GM18520 (cell line): ENCODE data around the gene ARMC7.

Experiments used
- ATAC-seq: cut with Tn5 transposase; IDR thresholded peaks from one replicate; pipeline ENCODE4 v1.9.1; 2021; ENCODE audit not compliant: unreplicated experiment

ARMC7 gene

DNA sequence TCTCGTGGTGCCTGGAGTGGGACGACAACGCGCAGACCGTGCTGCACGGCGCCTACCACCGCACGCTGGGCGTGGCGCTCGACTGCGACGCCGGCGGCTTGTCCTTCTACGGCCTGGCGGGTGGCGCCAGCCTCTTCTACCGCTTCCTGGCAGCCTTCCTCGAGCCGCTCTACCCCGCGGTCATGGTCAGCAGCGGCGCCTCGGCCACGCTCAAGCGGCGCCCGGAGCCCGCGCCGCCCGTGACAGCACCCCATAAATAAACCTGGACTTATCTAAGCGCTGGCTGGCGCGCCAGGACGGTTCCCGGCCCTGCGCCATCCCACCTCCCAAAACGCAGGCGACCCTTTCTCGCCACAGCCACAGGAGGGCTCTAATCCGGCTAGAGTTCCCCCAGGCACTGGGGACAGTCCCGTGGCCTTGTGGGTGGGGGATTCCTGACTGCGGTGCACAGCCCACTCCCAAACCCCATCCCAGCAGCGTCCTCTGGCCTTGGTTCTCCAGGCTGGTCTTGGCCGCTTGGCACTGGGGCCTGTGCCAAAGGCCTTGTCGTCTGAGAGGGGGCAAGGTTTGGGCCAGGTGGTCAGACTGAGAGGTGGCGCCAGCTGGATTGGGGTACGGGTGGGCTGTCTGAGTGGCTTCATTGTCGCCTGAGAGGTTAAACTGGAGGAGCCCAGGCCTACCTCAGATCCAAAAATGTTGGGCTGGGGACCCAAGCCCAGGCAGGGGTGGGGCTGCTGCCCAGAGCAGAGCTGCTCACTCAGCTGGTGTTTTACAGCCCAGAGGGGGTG, 32.1 kb upstream of the ARMC7 start:
- ATAC-seq: peak; percentile 47

DNA sequence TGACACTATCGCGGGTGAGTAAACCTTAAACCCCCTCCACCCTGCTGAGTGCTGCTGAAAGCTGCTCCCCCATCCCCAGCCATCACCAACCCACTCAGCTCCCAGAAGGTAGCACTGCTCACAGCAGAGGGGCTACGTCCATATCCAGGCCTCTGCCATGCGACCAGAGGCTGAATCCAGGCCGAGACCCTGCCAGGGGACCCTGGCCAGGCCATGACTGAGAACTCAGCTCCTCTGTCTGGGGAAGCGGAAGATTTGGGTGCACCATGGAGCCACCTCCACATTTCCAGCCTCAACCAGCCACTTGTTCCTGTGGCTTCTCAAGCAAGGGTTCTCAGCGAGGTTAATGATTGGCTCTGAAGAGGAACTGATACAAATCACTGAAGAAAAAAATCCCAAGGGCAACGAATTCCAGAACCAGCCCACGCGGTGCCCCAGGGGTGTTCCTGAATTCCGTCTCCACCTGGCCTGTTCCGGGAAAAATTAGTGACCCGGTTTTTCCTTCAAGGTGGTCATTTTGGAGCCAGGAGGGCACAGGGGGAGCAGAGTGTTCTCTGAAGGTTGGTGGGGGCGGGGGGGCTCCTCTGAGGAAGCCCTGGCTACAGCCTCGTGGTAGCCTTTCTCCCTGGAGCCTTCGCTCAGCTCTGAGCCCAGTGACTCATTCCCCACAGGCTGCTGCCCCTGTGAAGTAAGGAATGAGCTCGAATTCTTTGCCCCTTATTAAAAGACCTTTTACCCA, 31.3 kb upstream of the ARMC7 start:
- ATAC-seq: peak; percentile 14

DNA sequence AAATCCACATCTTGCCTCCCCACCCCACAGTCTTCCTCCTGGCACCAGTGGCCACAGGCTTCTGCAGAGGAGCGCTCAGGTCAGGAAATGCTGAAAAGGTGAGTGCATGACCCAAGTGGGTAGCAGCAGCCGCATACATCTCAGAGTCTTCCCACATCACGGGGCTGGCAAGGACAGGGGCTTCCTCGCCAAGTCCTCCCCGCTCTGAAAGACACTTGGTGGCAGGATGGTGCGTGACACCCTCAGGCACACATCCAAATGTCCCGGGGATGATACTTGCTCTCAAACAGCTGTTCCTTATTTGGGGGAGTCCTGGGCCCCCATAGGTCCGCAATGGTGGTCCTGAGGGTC, 30.8 kb upstream of the ARMC7 start:
- ATAC-seq: no peak

DNA sequence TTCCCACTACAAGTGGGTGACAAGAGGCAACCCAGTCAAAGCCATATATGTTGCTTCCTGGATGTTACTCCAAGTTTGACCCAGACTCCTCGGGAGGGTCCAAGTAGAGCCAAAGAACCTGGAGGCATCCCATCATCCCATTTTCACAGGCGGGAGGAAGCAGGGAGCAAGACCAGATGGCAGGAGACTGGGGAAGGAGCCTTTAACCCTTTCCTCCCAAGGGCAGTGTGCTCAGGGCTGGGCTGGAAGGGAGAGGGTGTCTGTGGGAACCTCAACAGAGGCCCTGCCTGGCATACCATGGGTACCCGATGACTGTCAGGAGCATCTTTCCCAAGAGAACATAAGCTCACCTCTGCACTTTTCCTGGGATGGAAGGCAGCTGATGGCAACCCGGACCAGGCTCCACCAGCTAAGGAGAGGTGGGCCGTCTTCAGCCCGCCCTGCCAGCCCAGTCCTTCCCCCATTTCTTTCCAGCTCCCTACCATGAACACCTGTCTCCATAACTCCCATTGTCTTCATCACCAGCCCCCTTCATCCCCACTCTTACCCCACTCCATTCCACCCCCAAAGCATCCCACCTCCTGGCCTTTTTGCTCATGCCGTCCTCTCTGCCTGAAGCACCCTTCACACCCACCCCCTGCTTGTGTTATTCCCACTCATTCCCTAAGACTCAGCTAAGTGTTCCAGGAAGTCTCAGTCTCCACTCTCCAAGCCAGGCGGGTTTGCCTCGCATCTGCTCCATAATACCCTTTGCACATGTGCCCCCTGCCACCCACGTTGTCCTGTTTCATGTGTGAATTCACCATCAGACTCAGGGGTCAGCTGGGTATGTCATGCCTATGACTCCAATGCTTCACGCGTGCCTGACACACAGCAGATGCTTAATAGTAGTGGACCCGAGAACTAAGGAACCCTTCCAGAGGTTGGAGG, 27.9 kb upstream of the ARMC7 start:
- ATAC-seq: no peak

DNA sequence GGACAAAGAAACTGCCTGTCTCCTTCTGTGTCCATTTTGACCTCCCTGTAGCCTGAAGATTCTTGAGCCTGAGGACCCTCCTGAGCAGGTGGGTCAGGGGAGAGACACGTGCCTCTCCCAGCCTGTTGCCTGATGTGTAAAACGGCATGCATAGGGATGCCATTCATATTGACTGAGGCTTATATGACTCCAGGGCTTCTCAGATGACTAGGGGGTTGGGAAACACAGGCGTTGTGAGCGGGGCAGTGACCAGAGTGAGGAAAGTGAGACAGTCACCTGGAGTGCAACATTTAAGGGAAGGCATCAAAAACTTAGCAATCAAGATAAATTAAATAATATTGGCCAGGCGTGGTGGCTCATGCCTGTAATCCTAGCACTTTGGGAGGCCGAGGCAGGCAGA, 27.1 kb upstream of the ARMC7 start:
- ATAC-seq: no peak

DNA sequence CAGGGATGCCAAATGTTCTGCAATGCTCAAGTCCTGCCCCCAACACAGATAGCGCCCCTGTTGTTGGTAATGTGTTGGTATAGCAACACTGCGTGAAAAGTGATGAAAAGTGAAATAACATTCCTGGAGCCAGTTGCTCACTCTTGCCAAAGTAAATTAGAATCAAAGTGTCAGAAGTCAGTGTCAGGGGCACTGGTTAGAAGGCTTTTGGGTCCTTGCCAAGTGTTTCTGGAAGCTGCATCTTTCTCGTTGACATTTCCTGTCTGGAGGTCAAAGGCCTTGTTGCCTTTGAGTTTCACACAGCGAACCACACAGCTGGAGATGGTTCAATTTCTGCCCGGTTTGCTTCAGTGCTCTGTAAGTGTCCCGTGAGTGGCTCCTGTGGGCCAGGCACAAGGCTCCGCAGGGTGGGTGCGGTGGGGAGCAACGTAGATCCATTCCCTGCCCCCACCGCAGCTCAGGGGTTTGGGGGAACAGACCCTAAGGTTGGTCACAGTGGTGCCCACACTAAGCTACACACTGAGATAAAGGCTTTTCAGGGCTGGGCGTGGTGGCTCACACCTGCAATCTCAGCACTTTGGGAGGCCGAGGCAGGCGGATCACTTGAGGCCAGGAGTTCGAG, 25.6 kb upstream of the ARMC7 start:
- no peak for ATAC-seq

DNA sequence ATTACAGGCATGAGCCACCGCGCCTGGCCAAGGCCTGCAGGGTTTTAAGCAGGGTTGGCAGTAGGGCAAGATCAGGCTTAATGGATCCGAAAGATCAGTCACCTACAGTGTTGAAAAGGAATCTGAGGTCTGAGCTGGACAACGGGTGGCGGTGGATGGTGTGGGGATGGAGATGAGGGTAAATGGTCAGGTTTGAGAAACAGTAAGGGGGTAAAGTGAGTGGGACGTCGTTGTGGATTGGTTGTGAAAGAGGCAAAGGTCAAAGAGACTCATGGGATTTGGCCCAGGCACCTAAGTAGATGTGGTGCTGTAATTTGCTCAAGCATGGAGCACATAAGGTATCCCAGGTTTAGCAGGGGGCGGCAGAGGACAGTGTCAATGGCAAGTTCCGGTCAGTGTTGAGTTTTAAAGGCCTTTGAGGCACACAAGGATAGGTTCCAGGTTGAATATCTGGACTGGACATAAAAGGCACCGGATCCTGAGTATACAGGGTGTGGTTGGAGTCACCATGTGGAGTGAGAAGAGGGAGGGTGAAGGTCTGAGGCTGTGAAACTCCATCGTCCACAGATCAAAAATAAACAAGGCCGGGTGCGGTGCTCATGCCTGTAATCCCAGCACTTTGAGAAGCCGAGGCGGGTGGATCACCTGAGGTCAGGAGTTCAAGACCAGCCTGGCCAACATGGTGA, 23.1 kb upstream of the ARMC7 start:
- ATAC-seq: no peak

DNA sequence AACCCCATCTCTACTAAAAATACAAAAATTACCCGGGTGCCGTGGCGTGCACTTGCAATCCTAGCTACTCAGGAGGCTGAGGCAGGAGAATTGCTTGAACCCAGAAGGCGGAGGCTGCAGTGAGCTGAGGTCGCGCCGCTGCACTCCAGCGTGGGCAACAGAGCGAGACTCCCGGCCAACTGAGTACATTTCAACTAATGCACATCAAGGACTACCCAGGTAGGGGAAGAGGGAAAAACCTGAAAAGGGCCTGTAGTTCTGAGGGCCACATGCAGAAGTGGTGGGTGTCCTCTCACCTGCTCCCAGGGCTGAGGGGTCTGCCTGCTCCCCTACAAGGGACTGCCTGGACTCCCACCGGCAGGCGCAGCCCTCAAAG, 22.6 kb upstream of the ARMC7 start:
- no peak for ATAC-seq

DNA sequence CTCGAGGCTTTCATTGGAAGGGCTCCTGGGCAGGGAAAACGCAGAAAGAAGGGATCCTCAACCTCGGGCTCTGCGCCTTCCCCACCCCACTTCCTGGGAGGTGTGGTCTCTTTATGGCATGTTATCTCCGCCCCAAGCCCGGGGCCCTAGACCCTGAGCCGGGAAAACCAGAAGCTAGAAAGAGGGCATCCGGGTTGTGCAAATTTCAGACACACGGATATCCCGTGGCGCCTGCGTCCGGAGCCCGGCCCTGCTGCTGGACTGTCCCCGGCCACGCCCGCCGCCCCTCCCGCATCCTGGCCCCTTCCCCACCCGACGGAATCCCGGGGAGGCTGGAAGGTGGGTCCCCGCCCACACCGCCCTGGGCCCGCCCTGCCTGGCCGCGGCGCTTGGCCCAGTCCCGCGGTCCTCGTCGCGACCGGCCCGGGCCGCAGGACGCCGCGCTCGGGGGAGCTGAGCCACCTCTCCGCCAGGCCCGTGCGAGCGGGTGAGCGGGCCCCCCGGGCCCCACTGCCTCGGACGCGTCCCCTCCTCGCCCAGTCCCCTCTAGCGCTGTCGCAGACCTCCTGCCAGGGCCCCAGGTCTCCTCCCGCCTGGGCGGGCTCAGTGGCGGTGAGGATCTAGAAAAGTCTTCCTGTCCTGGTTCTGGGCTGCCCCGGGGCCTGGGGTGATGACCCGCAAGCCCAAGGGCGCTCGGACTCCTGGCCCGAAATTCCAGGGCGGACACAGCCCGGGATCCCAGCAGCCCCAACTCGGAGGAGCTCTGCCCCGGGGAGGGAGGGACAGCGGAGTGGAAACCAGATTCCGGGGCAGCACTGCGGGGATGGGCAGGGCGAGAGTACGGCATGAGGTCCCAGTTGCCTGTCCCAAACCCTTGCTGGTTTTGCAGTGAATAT, 22.0 kb upstream of the ARMC7 start, which contains the start of gene SLC16A5:
SLC16A5 (plus strand) TSS at position 397 of the 896 bp plus-strand sequence. CDS start 5,683 bp downstream, outside the sequence.
- ATAC-seq: no peak

DNA sequence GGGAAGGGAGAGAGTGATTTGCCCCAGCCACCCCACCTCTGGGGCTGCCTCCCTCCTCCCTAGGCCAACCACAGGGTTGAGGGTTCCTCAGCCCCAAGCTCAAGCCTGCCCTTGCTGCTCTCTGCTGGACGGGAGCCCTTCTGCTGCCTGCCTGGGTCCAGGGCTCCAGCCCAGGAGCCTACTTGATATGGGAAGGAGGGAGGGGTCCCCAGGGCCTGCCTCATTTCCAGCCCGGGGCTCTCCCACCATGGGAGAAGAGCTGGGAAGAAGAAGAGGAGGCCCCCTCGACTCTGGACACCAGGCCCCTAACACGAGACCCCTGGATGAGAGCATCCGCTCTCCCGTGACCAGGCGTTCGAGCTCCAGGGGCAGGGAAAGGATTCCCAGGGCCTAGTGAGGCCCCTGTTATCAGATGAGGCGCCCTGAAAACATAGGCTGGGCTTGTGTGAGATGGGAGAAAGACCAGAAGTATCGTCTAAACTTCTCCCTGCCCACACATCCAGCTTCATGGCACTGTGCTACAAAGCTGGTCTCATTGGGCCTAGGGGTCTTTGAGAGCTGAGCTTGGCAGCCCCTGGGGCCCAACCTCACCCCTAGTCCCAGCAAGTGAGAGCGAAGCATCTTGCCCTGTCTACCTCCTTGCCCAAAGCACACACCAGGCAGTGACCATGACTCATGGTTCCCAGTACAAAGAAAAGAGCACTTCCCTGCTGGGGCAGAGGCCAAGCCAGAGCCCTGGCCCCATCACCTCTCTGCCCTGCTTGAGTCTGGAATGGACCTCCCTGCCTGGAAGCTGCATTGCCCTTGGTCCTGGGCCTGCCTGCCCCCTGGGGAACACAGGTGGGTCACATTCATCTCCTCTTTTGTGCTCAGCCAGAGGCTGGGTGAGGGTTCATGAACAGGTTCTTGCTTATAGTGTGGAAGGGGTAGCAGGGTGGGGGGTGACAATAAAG, 21.0 kb upstream of the ARMC7 start:
- ATAC-seq: no peak

DNA sequence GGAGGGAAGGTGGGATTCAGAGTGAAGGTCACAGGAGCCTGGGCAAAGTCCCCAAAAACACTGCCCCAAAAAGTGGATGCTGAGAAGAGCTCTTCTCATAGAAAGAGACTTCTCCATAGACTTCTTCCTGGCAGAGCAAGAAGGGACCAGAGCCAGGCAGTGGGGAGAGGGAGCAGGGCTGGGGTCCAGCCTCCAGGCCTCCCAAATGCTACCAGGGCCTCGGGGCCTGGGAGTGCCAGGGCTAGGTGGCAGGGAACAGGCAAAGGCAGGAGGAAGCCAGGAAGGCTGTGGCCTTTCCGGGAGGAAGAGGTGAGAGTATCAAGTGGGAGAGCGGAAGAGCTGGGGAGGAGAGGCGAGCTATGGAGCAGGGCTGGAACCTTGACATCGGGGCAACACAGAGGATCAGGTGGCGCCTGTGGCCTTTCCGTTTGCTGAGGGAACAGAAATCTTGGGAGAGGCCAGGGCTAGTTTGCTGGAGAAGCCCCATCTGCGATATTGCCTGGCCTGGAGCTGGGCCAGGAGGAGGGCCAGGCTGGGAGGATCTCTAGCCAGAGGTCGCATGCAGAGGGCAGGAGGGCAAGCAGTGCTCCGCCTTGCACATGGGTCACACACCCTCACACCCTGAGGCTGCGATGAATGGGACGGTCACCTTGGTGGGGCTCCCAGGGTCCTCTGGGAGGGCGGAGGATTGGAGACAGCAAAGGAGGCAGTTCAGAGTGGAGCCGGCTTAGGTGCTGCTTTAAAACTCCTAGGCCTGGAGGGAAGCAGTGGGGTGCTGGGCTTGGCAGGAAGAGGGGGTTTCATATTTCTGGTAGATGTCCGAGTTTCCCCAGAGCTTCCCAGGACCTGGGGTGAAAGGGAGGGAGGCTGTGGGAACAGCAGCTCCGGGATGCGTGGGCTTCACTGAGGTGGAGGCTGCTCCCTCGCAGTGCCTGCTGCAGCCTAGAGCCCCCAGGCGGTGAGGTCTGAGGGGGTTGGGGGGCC, 18.6 kb upstream of the ARMC7 start:
- ATAC-seq: no peak

DNA sequence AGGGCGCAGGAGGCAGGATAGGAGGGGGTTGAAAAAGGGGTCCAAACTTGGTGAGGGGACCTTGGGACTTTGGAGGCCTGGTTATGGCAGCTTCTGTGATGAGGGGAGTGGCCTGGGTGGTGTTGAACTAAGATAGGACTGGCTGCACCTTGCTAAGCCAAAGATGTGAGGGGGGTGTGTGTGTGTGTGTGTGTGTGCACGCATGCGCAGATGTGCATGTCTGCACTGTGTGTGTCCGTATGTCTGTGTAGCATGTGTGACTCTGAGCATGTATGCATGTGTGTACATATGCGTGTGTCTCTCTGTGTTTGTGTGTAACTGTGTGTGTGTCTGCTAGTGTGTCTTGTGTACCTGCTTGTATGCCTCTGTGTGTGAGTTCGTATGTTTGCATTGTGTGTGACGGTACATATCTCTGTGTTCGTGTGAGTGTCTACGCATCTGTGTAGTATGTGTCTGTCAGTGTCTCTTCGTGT, 17.9 kb upstream of the ARMC7 start:
- ATAC-seq: no peak

DNA sequence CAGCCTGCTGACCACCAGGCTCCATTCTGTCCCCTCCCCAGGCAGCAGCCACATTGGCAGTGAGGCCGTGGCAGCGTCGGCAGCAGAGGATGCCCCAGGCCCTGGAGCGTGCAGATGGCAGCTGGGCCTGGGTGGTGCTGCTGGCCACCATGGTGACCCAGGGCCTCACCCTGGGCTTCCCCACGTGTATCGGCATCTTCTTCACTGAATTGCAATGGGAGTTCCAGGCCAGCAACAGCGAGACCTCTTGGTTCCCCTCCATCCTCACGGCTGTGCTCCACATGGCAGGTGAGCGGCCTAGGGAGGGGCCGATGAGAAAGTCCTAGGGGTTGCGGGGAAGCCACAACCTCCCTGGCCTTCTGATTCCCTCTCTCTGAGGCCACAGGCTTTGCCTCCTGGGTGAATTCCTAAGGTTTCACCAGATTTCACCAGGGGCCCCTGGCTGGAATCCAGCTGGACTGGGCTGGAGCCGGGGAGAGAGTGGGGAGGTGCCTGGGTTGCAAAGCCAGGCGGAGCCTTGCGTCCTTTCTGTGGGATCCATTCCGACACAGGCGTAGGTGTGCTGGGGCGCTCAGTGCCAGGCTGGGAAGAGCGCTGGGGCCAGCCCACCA, 16.1 kb upstream of the ARMC7 start:
- no peak for ATAC-seq

DNA sequence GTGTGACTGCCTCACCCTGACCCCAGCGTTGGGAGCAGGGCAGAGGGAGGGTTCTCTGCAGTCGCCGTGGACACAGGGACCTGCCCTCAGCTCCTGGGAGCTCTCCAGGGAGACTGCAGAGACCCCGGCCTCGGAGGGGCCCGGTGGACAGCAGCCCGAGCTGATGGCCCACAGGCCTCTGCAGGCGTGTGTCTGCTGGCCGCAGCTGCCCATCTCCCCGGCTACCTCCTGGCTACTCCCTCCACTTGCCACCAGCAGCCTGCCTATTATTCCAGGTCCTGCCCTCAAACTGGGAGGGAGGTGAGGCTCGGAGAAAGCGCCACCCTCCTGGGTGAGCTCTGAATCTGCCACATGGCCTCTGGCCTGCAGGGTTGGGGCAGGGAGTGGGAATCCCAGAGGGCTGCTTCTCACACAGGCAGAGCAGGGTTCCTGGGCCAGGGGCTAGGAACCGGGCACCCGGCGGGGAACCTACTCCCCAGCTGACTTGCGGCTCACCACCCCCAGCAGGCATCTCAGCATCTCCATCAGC, 14.8 kb upstream of the ARMC7 start:
- no peak for ATAC-seq

DNA sequence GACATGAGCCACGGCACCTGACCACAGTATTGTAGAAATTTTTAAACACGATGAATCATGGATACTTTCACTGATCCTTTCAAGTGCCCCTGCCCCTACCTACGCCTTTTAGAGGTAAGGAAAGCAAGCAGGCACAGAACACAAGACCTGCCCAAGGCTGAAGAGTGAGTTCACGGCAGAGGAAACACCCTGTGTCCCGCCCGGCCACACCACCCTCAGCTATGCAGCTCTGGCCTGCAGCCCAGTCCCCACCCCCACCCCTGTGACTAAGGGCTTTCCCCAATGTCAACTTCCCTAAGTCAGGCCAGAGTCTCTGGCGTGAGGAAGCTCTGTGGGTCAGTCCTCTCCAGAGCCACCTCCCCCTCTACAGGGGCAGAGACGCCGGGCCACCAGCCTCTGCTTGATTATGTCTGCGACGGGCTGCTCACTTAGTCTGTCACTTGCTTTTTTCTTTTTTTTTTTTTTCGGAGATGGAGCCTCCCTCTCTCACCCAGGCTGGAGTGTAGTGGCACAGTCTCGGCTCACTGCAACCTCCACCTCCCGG, 13.6 kb upstream of the ARMC7 start:
- ATAC-seq: no peak

DNA sequence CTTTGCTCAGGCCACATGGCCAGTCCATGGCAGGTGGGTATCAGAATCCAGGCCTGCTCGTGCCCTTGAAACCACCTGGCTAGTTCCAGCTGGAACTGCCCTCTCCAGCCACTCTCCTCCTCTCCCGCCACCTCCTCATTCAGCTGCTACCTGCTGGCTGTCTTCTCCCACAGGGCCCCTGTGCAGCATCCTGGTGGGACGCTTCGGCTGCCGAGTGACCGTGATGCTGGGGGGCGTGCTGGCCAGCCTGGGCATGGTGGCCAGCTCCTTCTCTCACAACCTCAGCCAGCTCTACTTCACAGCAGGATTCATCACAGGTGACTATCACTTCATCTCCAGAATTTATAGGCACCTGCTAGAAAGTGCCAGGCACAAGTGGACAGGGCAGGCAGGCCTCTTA, 11.9 kb upstream of the ARMC7 start:
- no peak for ATAC-seq
